Ishikawa (cell line): ENCODE measurements around the gene PRRC1.

ENCODE experiments used
- CEBPB ChIP-seq: IDR thresholded peaks from 2 replicates; pipeline ENCODE4 v1.6.1; 2012
- CREB1 ChIP-seq: IDR thresholded peaks from 2 replicates; pipeline ENCODE4 v1.6.1; 2012; ENCODE audit warnings: low read depth
- EGR1 ChIP-seq: IDR thresholded peaks from 2 replicates; pipeline ENCODE4 v1.6.1; 2012
- EP300 ChIP-seq: IDR thresholded peaks from 2 replicates; pipeline ENCODE4 v1.6.1; 2012; ENCODE audit warnings: borderline replicate concordance
- FOXM1 ChIP-seq: IDR thresholded peaks from 2 replicates; pipeline ENCODE4 v1.6.1; 2012; ENCODE audit warnings: low read depth, borderline replicate concordance
- MAX ChIP-seq: IDR thresholded peaks from 2 replicates; pipeline ENCODE4 v1.6.1; 2012
- NFIC ChIP-seq: IDR thresholded peaks from 2 replicates; pipeline ENCODE4 v1.6.1; 2012
- RAD21 ChIP-seq: IDR thresholded peaks from 2 replicates; pipeline ENCODE4 v1.6.1; 2012; ENCODE audit warnings: low read depth
- REST ChIP-seq: IDR thresholded peaks from 2 replicates; pipeline ENCODE4 v1.6.1; 2012; ENCODE audit warnings: low read depth, mild to moderate bottlenecking
- TCF12 ChIP-seq: IDR thresholded peaks from 2 replicates; pipeline ENCODE4 v1.6.1; 2012; ENCODE audit warnings: low read depth
- TEAD4 ChIP-seq: IDR thresholded peaks from 2 replicates; pipeline ENCODE4 v1.6.1; 2012
- USF1 ChIP-seq: IDR thresholded peaks from 2 replicates; pipeline ENCODE4 v1.6.1; 2012
- YY1 ChIP-seq: IDR thresholded peaks from 2 replicates; pipeline ENCODE4 v1.6.1; 2012; ENCODE audit warnings: low read depth
- ZBTB7A ChIP-seq: IDR thresholded peaks from 2 replicates; pipeline ENCODE4 v1.6.1; 2012; ENCODE audit warnings: low read depth

- no peak for TF ChIP-seq MAX
- TF ChIP-seq EP300: no peak
- TF ChIP-seq CEBPB: no peak
- no peak for TF ChIP-seq FOXM1
- no peak for TF ChIP-seq YY1
- no peak for TF ChIP-seq CREB1
- TF ChIP-seq EGR1: no peak
- no peak for TF ChIP-seq REST
- TF ChIP-seq ZBTB7A: no peak
- TF ChIP-seq TCF12: no peak
- TF ChIP-seq USF1: no peak
- TF ChIP-seq RAD21: no peak
- TF ChIP-seq NFIC: no peak
- TF ChIP-seq TEAD4: no peak
These were observed 68.8 kb downstream of the PRRC1 start for GRCh38 chr5:127586066-127586770.
